Measurements from ENCODE around the gene TPRX2. TPM values are rescaled to one million over a fixed set of nuclear protein-coding genes. Genes with fewer than 3 reads are reported as not detected.

TPRX2 gene
- total RNA-seq, 1 experiment from 2014 or later = not detected

Other genes with a start within 250 kb of the TPRX2 start
- 9.0 and 9.4 TPM in 2 replicates for gene EHD2, start 145.8 kb upstream of the TPRX2 start, total RNA-seq (2014; rRNA removed; shearing (Covaris generic))
- 194 TPM in 2 replicates for gene NOP53, start 113.7 kb upstream of the TPRX2 start, total RNA-seq (2014; rRNA removed; shearing (Covaris generic))
- gene SELENOW, start 80.5 kb upstream of the TPRX2 start, total RNA-seq (2014; rRNA removed; shearing (Covaris generic)) = 204 and 219 TPM in 2 replicates
- gene TPRX1, start 54.7 kb upstream of the TPRX2 start, total RNA-seq (2014; rRNA removed; shearing (Covaris generic)) = not detected in 2 replicates
- 0.10 and 0.89 TPM in 2 replicates for gene CRX, start 37.3 kb upstream of the TPRX2 start, total RNA-seq (2014; rRNA removed; shearing (Covaris generic))
- not detected in 2 replicates for gene SULT2A1, start 27.1 kb downstream of the TPRX2 start, total RNA-seq (2014; rRNA removed; shearing (Covaris generic))
- not detected in 2 replicates for gene BSPH1, start 132.9 kb downstream of the TPRX2 start, total RNA-seq (2014; rRNA removed; shearing (Covaris generic))
- not detected in 2 replicates for gene ELSPBP1, start 135.4 kb downstream of the TPRX2 start, total RNA-seq (2014; rRNA removed; shearing (Covaris generic))
- gene CABP5, start 184.8 kb downstream of the TPRX2 start, total RNA-seq (2014; rRNA removed; shearing (Covaris generic)) = not detected in 2 replicates

All from SJCRH30 (cell line).